ENCODE measurements around the gene FAM193B. TPM values are rescaled to one million over a fixed set of nuclear protein-coding genes. Genes with fewer than 3 reads are reported as not detected.
A peak's percentile ranks its signal among the peaks of the same experiment; 100 is the strongest.

Gene FAM193B
- total and polyA plus RNA-seq, 9 of the 15 experiments (the other 6 are each of a cell fraction or from before 2014, with no cell fraction given), result 4.4 to 76.4 (median 37.3) TPM

GRCh38 chr5:177492841-177493240 is 61.5 kb downstream of the FAM193B start:
- in situ Hi-C loops (cut with MboI), result no loop called here
- no peak for ATAC-seq
- H3K9me1 ChIP-seq (ENCODE audit: control insufficient read depth, insufficient read depth, low read length), result no peaks in the 10 kb centered on the region
- no peaks in the 10 kb centered on the region for H3K9me3 ChIP-seq (replicated peaks; ENCODE audit: control insufficient read depth, insufficient read depth, low read depth, low read length)
- no peaks in the 10 kb centered on the region for H3K27me3 ChIP-seq (ENCODE audit: control insufficient read depth in 2 of 2, insufficient read depth in 2 of 2, low read length in 2 of 2)
- POLR2A ChIA-PET, result interaction anchor here (0.6 to 4.0 kb wide), 18 partner anchors 8 to 522 kb away, joined by 3 to 21 read pairs (median 4); partner anchors contain the start of genes DBN1 and DOK3
- CTCF ChIA-PET (ENCODE audit: low intra/inter-chr PET ratio), result interaction anchor here (2.2 kb wide), 1 partner anchor 8 kb away, joined by 19 read pairs; no protein-coding TSS in a partner anchor
- no peak overlapping the region for H3K4me3 ChIP-seq
- peaks cover 40 to 90% of the 10 kb centered on the region in 2 experiments for H3K4me1 ChIP-seq (replicated peaks in 1 of 2; ENCODE audit: control insufficient read depth in 2 of 2, insufficient read depth in 2 of 2, low read length in 2 of 2)
- H3K79me2 ChIP-seq (ENCODE audit: control insufficient read depth, insufficient read depth, low read length), result peaks cover 44% of the 10 kb centered on the region
- H3K27ac ChIP-seq (ENCODE audit: extremely low read depth, low read depth, low read length), result peak overlapping the region; percentile 95; the same call in 2 of the 3 replicates
- H3K9ac ChIP-seq (ENCODE audit: insufficient read depth in 1 of 2, low read depth in 2 of 2, low read length in 2 of 2), result peak overlapping the region in 1 of 2 experiments; percentile 85; a peak in 2 of 4 replicates
- no peak for DNase-seq (ENCODE audit: extremely low read depth in 1 of 4, low spot score in 3 of 4)
- FAIRE-seq, result peak; percentile 15
- 64% methylated on average over 5 of the region's 7 CpGs for WGBS (ENCODE audit: insufficient coverage, low coverage, missing lambda C conversion rate)
- H4K20me1 ChIP-seq (replicated peaks; ENCODE audit: control insufficient read depth, insufficient read depth, low read length), result peaks cover 3% of the 10 kb centered on the region; the same call in 1 of the 2 replicates
- no peak overlapping the region for H3K4me2 ChIP-seq (ENCODE audit: insufficient read depth, low read length)
- H2AFZ ChIP-seq (ENCODE audit: low read depth, low read length), result no peak overlapping the region
- BruUV-seq (replicated peaks), result no TSS peak
- intact Hi-C loops (cut with micrococcal nuclease), result no loop called here
- peaks cover 74% of the 10 kb centered on the region; the same call in 2 of the 3 replicates for H3K36me3 ChIP-seq (ENCODE audit: control insufficient read depth, insufficient read depth, low read length)
- TF ChIP-seq SUPT5H (IDR thresholded peaks at IDR 0.05) (0 out of 2 replicates have a peak, but pooled peaks have one; percentile 33), POLR2AphosphoS5 (IDR thresholded peaks at IDR 0.05; ENCODE audit: control insufficient read depth, insufficient read depth, low read depth, low read length) (peak; percentile 11; the same call in 1 of the 2 replicates), ARID1B (IDR thresholded peaks at IDR 0.05) (no peak), ZBTB5 (IDR thresholded peaks at IDR 0.05) (no peak), ARID4B (CRISPR knock-in tag; IDR thresholded peaks at IDR 0.05) (no peak), ATF1 (CRISPR knock-in tag; IDR thresholded peaks at IDR 0.05) (no peak), ATF1 (tag; IDR thresholded peaks at IDR 0.05) (no peak), POLR2A (conservative IDR thresholded peaks at IDR 0.05) (peak; percentile 59; the same call in 1 of the 2 replicates), THRB (CRISPR knock-in tag; conservative IDR thresholded peaks at IDR 0.05) (peak; percentile 81), RCOR1 (IDR thresholded peaks at IDR 0.05; ENCODE audit: borderline replicate concordance in 1 of 2, low read depth in 2 of 2, low read length in 2 of 2) (no peak), ETV5 (CRISPR knock-in tag; IDR thresholded peaks at IDR 0.05; ENCODE audit: low read depth) (no peak), HMG20A (CRISPR knock-in tag; conservative IDR thresholded peaks at IDR 0.05) (no peak), ZBTB2 (IDR thresholded peaks at IDR 0.05) (no peak)

Data from K562 (cell line).